ENCODE data around the gene RTBDN. TPM values are rescaled to one million over a fixed set of nuclear protein-coding genes. Genes with fewer than 3 reads are reported as not detected.
A peak's percentile ranks its signal among the peaks of the same experiment; 100 is the strongest.

Gene RTBDN
- total and polyA plus RNA-seq, 10 of the 15 experiments (the other 5 are each of a cell fraction or from before 2014, with no cell fraction given), result 0.45 TPM; not detected in 9

DNA sequence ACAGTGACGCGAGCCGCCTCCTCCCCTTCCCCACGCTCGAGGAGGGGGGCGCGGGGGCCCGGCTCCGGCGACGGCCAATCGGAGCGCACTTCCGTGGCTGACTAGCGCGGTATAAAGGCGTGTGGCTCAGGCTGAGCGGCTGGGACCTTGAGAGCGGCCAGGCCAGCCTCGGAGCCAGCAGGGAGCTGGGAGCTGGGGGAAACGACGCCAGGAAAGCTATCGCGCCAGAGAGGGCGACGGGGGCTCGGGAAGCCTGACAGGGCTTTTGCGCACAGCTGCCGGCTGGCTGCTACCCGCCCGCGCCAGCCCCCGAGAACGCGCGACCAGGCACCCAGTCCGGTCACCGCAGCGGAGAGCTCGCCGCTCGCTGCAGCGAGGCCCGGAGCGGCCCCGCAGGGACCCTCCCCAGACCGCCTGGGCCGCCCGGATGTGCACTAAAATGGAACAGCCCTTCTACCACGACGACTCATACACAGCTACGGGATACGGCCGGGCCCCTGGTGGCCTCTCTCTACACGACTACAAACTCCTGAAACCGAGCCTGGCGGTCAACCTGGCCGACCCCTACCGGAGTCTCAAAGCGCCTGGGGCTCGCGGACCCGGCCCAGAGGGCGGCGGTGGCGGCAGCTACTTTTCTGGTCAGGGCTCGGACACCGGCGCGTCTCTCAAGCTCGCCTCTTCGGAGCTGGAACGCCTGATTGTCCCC lies 42.9 kb downstream of the RTBDN start, which contains the start of gene JUNB (continued):
- peak; percentile 82 for TF ChIP-seq NKRF (conservative IDR thresholded peaks at IDR 0.05)

- Histone ChIP-seq H4K20me1 (ENCODE audit: control insufficient read depth, insufficient read depth) (no peaks in the 10 kb centered on the region), H3K27me3 (replicated peaks in 1 of 2; ENCODE audit: control insufficient read depth in 2 of 2, insufficient read depth in 2 of 2, low read length in 1 of 2) (no peaks in the 10 kb centered on the region), H3K4me3 (peak overlapping the region; percentile 87), H3K27ac (ENCODE audit: control insufficient read depth, insufficient read depth) (peak overlapping the region; percentile 99), H3K36me3 (ENCODE audit: control insufficient read depth in 2 of 2, insufficient read depth in 2 of 2, low read length in 1 of 2) (no peaks in the 10 kb centered on the region), H2AFZ (ENCODE audit: control insufficient read depth, low read depth, low read length) (no peak overlapping the region), H3K9ac (ENCODE audit: control insufficient read depth, insufficient read depth, low read length) (peak overlapping the region; percentile 70), H3K9me3 (replicated peaks; ENCODE audit: control insufficient read depth, insufficient read depth, low read length) (no peaks in the 10 kb centered on the region; the same call in 2 of the 3 replicates), H3K79me2 (ENCODE audit: control insufficient read depth, insufficient read depth, low read length) (peaks cover 42% of the 10 kb centered on the region), H3K4me1 (ENCODE audit: control insufficient read depth, insufficient read depth, low read length) (peaks cover 44% of the 10 kb centered on the region), H3K4me2 (ENCODE audit: control insufficient read depth, insufficient read depth) (peak overlapping the region; percentile 97)
- DNase-seq (ENCODE audit: low read depth, low spot score), result no peak
- POLR2A ChIA-PET, result interaction anchor here (1.2 to 8.2 kb wide), 7 partner anchors 10 to 361 kb away, joined by 3 to 303 read pairs (median 7); partner anchors contain the start of genes GET3, HOOK2 and RNASEH2A
- RAD21 ChIA-PET (ENCODE audit: unreplicated experiment), result interaction anchor here (1.4 to 11.4 kb wide), 3 partner anchors 9 to 56 kb away, joined by 3 to 303 read pairs (median 13); partner anchors contain the start of genes HOOK2 and TRIR
- TF ChIP-seq, protein P1, sequence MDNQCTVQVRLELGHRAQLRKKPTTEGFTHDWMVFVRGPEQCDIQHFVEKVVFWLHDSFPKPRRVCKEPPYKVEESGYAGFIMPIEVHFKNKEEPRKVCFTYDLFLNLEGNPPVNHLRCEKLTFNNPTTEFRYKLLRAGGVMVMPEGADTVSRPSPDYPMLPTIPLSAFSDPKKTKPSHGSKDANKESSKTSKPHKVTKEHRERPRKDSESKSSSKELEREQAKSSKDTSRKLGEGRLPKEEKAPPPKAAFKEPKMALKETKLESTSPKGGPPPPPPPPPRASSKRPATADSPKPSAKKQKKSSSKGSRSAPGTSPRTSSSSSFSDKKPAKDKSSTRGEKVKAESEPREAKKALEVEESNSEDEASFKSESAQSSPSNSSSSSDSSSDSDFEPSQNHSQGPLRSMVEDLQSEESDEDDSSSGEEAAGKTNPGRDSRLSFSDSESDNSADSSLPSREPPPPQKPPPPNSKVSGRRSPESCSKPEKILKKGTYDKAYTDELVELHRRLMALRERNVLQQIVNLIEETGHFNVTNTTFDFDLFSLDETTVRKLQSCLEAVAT (IDR thresholded peaks at IDR 0.05), result 0 out of 2 replicates have a peak, but pooled peaks have one; percentile 10
- TF ChIP-seq, protein P2, sequence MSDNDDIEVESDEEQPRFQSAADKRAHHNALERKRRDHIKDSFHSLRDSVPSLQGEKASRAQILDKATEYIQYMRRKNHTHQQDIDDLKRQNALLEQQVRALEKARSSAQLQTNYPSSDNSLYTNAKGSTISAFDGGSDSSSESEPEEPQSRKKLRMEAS (IDR thresholded peaks at IDR 0.05; ENCODE audit: low read depth, low read length), result peak; percentile 99
- TF ChIP-seq RCOR1 (conservative IDR thresholded peaks at IDR 0.05; ENCODE audit: low read depth, low read length), result no peak; the same call in 1 of the 2 replicates
- peak; percentile 93 for TF ChIP-seq FOXK2 (IDR thresholded peaks at IDR 0.05)
- 0 out of 4 replicates have a peak, but pooled peaks of 1 of the 2 experiments have one; percentile 12 for TF ChIP-seq EP300 (IDR thresholded peaks at IDR 0.05; ENCODE audit: borderline replicate concordance in 1 of 2, control insufficient read depth in 1 of 2, low read depth in 2 of 2, low read length in 2 of 2)
- TF ChIP-seq ZNF592 (IDR thresholded peaks at IDR 0.05), result no peak
- CTCF ChIA-PET, result interaction anchor here (0.8 to 11.1 kb wide), 2 partner anchors 13 to 1410 kb away, joined by 4 to 537 read pairs; partner anchors contain the start of gene HOOK2
- in situ Hi-C loops (cut with MboI) (no loop called here), intact Hi-C loops (cut with micrococcal nuclease; ENCODE audit: unreplicated experiment) (loop anchor here (1.0 kb wide), 1 partner anchor 12 kb away; no protein-coding TSS in a partner anchor)
- SMC1A ChIA-PET (ENCODE audit: uncharacterized antibody, unreplicated experiment), result interaction anchor here (0.6 to 11.5 kb wide), 3 partner anchors 11 to 366 kb away, joined by 3 to 240 read pairs (median 3); no protein-coding TSS in a partner anchor
- no peak for ATAC-seq
- WGBS (ENCODE audit: insufficient coverage, insufficient replicate concordance, low lambda C conversion rate, missing lambda C conversion rate), result under 1% methylated on average over 22 of the region's 22 CpGs
- FAIRE-seq, result no peak
- no TSS peak for BruUV-seq (replicated peaks)
These were observed 43.6 kb downstream of the RTBDN start for GRCh38 chr19:12790628-12791344.
